Lower leg skin (tissue), 4 donors: Measurements from ENCODE around the gene PON3. TPM values are rescaled to one million over a fixed set of nuclear protein-coding genes. Genes with fewer than 3 reads are reported as not detected.
"Not testable (repeated sequence)": the region's sequence is repeated elsewhere in the genome, so short reads cannot be mapped to it uniquely, and the experiment has no call there.

Experiments
- DNase-seq, 2 donors: peaks; one replicate each; pipeline ENCODE4 v3.0.0-alpha.2; 2019; ENCODE audit warnings: low spot score in 2 of 2
- H3K4me3 ChIP-seq: fragments of 200-600 bp; sonication (generic); 2 replicates; pipeline ENCODE4 v1.5.1; 2017; ENCODE audit warnings: mild to moderate bottlenecking, low read depth; ENCODE audit not compliant: poor library complexity, severe bottlenecking
- CTCF ChIP-seq, 3 donors: fragments of 450-650 bp; IDR thresholded peaks; one replicate each; pipeline ENCODE4 v1.5.1; 2016; ENCODE audit warnings: antibody characterized with exemption in 3 of 3, mild to moderate bottlenecking in 3 of 3, moderate library complexity in 2 of 3
- POLR2A ChIP-seq, 2 donors: fragments of 450-650 bp; IDR thresholded peaks; one replicate each; pipeline ENCODE4 v1.6.1; 2016 to 2017; ENCODE audit warnings: antibody characterized with exemption in 2 of 2, mild to moderate bottlenecking in 1 of 2, moderate library complexity in 1 of 2
- WGBS, 2 donors: methylation state at CpG; one replicate each; pipeline ENCODE4 v1.1.5; 2018; 5-methylcytosine and 5-hydroxymethylcytosine counted together
- intact Hi-C: fragments of 100-400 bp; cut with DNase I; formaldehyde crosslinking; loops from one replicate; pipeline ENCODE4 v1.15.0; 2023; ENCODE audit warnings: low total_unique reads
- total RNA-seq, 4 donors: library from RNA; depleted of rRNA; stranded (reverse); fragments of >200 nt; gene quantifications; one replicate each; pipeline ENCODE4 v1.1.0, GENCODE V29; 2016

PON3 gene
- total RNA-seq, 4 donors from 2014 or later, result 10.5 to 15.9 (median 13.9) TPM

- 84 to 95% methylated on average over 4 of the region's 4 CpGs for WGBS, 2 donors
- DNase-seq, result no peak
- intact Hi-C loops, result no loop called here
- TF ChIP-seq POLR2A (IDR thresholded peaks at IDR 0.05), result no peak
- no peak for TF ChIP-seq CTCF (IDR thresholded peaks at IDR 0.05)
- no peak overlapping the region for H3K4me3 ChIP-seq
Observed at GRCh38 chr7:95398155-95398940, 2.2 kb upstream of the PON3 start.

- intact Hi-C loops, result no loop called here
- no peak for TF ChIP-seq CTCF (IDR thresholded peaks at IDR 0.05)
- no peak for TF ChIP-seq POLR2A (IDR thresholded peaks at IDR 0.05)
- WGBS, 2 donors, result 68 to 74% methylated on average over 3 of the region's 3 CpGs
- DNase-seq, result no peak
- no peak overlapping the region for H3K4me3 ChIP-seq
Observed at GRCh38 chr7:95397381-95397780, 1.2 kb upstream of the PON3 start.

- TF ChIP-seq POLR2A (IDR thresholded peaks at IDR 0.05) (no peak), CTCF (IDR thresholded peaks at IDR 0.05) (no peak)
- no peak for DNase-seq
- 73 to 77% methylated on average over 11 of the region's 11 CpGs for WGBS, 2 donors
- no peak overlapping the region for H3K4me3 ChIP-seq
- intact Hi-C loops, result no loop called here
Observed at GRCh38 chr7:95395755-95396135, 430 bp downstream of the PON3 start.

- H3K4me3 ChIP-seq, result no peak overlapping the region
- no peak for DNase-seq
- 85 to 87% methylated on average over 3 of the region's 3 CpGs for WGBS, 2 donors
- intact Hi-C loops, result no loop called here
- no peak for TF ChIP-seq POLR2A (IDR thresholded peaks at IDR 0.05)
- no peak for TF ChIP-seq CTCF (IDR thresholded peaks at IDR 0.05)
Observed at GRCh38 chr7:95394370-95394769, 1.8 kb downstream of the PON3 start.

- TF ChIP-seq CTCF (IDR thresholded peaks at IDR 0.05), result no peak
- TF ChIP-seq POLR2A (IDR thresholded peaks at IDR 0.05), result no peak
- intact Hi-C loops, result no loop called here
- DNase-seq, result no peak
- WGBS, 2 donors, result 67 to 81% methylated on average over 2 of the region's 2 CpGs
- H3K4me3 ChIP-seq, result no peak overlapping the region
Observed at GRCh38 chr7:95391761-95392160, 4.4 kb downstream of the PON3 start.

- no peak overlapping the region for H3K4me3 ChIP-seq
- TF ChIP-seq POLR2A (IDR thresholded peaks at IDR 0.05) (no peak), CTCF (IDR thresholded peaks at IDR 0.05) (no peak)
- WGBS, 2 donors, result 87 to 88% methylated on average over 7 of the region's 7 CpGs
- intact Hi-C loops, result no loop called here
- no peak for DNase-seq
Observed at GRCh38 chr7:95389516-95389915, 6.7 kb downstream of the PON3 start.

GRCh38 chr7:95379457-95379856 is 16.7 kb downstream of the PON3 start:
- DNase-seq, H3K4me3 ChIP-seq, intact Hi-C loops: not testable (repeated sequence)
- WGBS, 2 donors, result 96 to 99% methylated on average over 10 of the region's 10 CpGs
